ENCODE data around the gene ARHGEF19. TPM values are rescaled to one million over a fixed set of nuclear protein-coding genes. Genes with fewer than 3 reads are reported as not detected.

ARHGEF19 gene
- total and polyA plus RNA-seq, 2 of the 4 experiments (the other 2 are of a cell fraction), result 4.5 to 16.8 TPM

DNA sequence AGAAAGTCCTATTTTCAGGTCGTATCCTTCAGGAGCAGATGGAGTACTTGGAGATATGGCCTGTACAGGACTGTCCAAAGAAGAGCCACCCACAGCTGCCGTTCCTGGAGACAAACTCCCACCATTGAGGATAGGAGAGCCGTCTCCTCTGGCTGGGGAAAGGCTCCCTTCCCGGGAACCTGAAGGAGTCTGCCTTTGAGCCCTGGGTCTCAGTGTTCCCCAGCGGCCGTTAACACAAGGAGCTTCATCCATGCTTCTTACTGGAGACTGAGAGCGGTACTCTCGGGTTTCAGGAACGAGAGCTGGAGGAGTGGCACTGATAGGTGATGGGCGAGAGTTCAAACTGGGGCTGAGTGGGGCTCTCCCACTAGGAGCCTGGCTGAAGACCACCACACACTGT is 38.9 kb upstream of the ARHGEF19 start:
- no TSS peak for BruUV-seq (replicated peaks)
- Histone ChIP-seq H3K4me1 (ENCODE audit: control insufficient read depth, insufficient read depth, low read length) (peaks cover 20% of the 10 kb centered on the region), H4K5ac (ENCODE audit: low read depth, low read length) (no peak overlapping the region), H2AK9ac (replicated peaks; ENCODE audit: low read depth, low read length, poor library complexity) (no peak overlapping the region), H3K36me3 (ENCODE audit: control insufficient read depth, insufficient read depth, low read length) (peaks cover 34% of the 10 kb centered on the region), H3K9me1 (ENCODE audit: insufficient read depth, low read length) (peaks cover 20% of the 10 kb centered on the region), H3K27me3 (ENCODE audit: control insufficient read depth, insufficient read depth, low read length) (no peaks in the 10 kb centered on the region), H2BK120ac (ENCODE audit: low read depth, low read length) (no peak overlapping the region), H3K9me3 (ENCODE audit: control insufficient read depth, insufficient read depth, low read length) (no peaks in the 10 kb centered on the region), H2AK5ac (ENCODE audit: low read depth, low read length) (no peak overlapping the region), H3K4me3 (ENCODE audit: insufficient read depth, low read depth, low read length) (no peak overlapping the region), H3K23ac (ENCODE audit: low read depth, low read length) (no peak overlapping the region), H3K4ac (ENCODE audit: low read depth, low read length) (no peak overlapping the region), H4K91ac (ENCODE audit: insufficient read depth, low read depth, low read length) (no peak overlapping the region), H2BK5ac (ENCODE audit: low read depth, low read length, poor library complexity, severe bottlenecking) (no peak overlapping the region), H4K8ac (ENCODE audit: low read depth in 2 of 2, low read length in 2 of 2) (no peak overlapping the region), H3K56ac (ENCODE audit: extremely low read depth, insufficient read depth, low read length) (no peak overlapping the region), H3K79me1 (ENCODE audit: low read depth in 1 of 2, low read length in 2 of 2) (peaks cover 24 to 45% of the 10 kb centered on the region in 2 experiments), H3K18ac (ENCODE audit: low read depth, low read length) (no peak overlapping the region), H3K4me2 (ENCODE audit: low read depth, low read length) (no peak overlapping the region), H2BK20ac (ENCODE audit: low read depth, low read length) (no peak overlapping the region), H3K14ac (replicated peaks; ENCODE audit: low read depth, low read length) (no peak overlapping the region), H2BK15ac (ENCODE audit: low read depth, low read length) (no peak overlapping the region), H4K20me1 (ENCODE audit: insufficient read depth, low read length) (peaks cover 3% of the 10 kb centered on the region; the same call in 1 of the 2 replicates), H3K9ac (ENCODE audit: low read depth, low read length) (no peak overlapping the region), H3K27ac (ENCODE audit: insufficient read depth, low read length) (no peak overlapping the region), H2AFZ (replicated peaks; ENCODE audit: low read length, poor library complexity) (no peak overlapping the region)
- intact Hi-C loops (cut with micrococcal nuclease), result no loop called here
- ATAC-seq (ENCODE audit: low read depth), result no peak
- dilution Hi-C loops (cut with HindIII; ENCODE audit: low sequenced_read_pairs, unreplicated experiment), result no loop called here
- CTCF ChIA-PET, result no interaction called here
- in situ Hi-C loops (cut with MboI; ENCODE audit: low sequenced_read_pairs), result no loop called here
- no CpG with 5 or more reads among the region's 10 CpGs for WGBS, 2 experiments (ENCODE audit: extremely low coverage in 2 of 2, insufficient read length in 1 of 2)
- POLR2A ChIA-PET (ENCODE audit: unreplicated experiment), result no interaction called here
- TF ChIP-seq, protein P1, sequence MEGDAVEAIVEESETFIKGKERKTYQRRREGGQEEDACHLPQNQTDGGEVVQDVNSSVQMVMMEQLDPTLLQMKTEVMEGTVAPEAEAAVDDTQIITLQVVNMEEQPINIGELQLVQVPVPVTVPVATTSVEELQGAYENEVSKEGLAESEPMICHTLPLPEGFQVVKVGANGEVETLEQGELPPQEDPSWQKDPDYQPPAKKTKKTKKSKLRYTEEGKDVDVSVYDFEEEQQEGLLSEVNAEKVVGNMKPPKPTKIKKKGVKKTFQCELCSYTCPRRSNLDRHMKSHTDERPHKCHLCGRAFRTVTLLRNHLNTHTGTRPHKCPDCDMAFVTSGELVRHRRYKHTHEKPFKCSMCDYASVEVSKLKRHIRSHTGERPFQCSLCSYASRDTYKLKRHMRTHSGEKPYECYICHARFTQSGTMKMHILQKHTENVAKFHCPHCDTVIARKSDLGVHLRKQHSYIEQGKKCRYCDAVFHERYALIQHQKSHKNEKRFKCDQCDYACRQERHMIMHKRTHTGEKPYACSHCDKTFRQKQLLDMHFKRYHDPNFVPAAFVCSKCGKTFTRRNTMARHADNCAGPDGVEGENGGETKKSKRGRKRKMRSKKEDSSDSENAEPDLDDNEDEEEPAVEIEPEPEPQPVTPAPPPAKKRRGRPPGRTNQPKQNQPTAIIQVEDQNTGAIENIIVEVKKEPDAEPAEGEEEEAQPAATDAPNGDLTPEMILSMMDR (conservative IDR thresholded peaks at IDR 0.05; ENCODE audit: low read depth, low read length), result no peak
- TF ChIP-seq, protein P2, sequence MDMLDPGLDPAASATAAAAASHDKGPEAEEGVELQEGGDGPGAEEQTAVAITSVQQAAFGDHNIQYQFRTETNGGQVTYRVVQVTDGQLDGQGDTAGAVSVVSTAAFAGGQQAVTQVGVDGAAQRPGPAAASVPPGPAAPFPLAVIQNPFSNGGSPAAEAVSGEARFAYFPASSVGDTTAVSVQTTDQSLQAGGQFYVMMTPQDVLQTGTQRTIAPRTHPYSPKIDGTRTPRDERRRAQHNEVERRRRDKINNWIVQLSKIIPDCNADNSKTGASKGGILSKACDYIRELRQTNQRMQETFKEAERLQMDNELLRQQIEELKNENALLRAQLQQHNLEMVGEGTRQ (IDR thresholded peaks at IDR 0.05; ENCODE audit: low read depth, low read length), result no peak
- TF ChIP-seq BHLHE40 (IDR thresholded peaks at IDR 0.05; ENCODE audit: low read depth, low read length) (no peak), CEBPB (IDR thresholded peaks at IDR 0.05; ENCODE audit: low read depth, low read length) (no peak), CHD1 (IDR thresholded peaks at IDR 0.05; ENCODE audit: low read depth, low read length) (no peak), MAZ (IDR thresholded peaks at IDR 0.05; ENCODE audit: borderline replicate concordance, low read depth, low read length) (no peak), MAFK (IDR thresholded peaks at IDR 0.05; ENCODE audit: low read depth, low read length) (no peak), NFE2L2 (IDR thresholded peaks at IDR 0.05; ENCODE audit: low read depth, low read length) (no peak), RCOR1 (IDR thresholded peaks at IDR 0.05; ENCODE audit: insufficient replicate concordance, low read length) (no peak), RFX5 (IDR thresholded peaks at IDR 0.05; ENCODE audit: low read depth, low read length) (no peak), RAD21 (IDR thresholded peaks at IDR 0.05; ENCODE audit: low read length) (no peak), MXI1 (IDR thresholded peaks at IDR 0.05; ENCODE audit: borderline replicate concordance, low read depth, low read length) (no peak), FOS (IDR thresholded peaks at IDR 0.05; ENCODE audit: low read depth, low read length) (no peak)
- TF ChIP-seq, protein P3, sequence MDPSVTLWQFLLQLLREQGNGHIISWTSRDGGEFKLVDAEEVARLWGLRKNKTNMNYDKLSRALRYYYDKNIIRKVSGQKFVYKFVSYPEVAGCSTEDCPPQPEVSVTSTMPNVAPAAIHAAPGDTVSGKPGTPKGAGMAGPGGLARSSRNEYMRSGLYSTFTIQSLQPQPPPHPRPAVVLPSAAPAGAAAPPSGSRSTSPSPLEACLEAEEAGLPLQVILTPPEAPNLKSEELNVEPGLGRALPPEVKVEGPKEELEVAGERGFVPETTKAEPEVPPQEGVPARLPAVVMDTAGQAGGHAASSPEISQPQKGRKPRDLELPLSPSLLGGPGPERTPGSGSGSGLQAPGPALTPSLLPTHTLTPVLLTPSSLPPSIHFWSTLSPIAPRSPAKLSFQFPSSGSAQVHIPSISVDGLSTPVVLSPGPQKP (IDR thresholded peaks at IDR 0.05; ENCODE audit: borderline replicate concordance, low read depth, low read length), result no peak
- no peak for DNase-seq
